ENCODE data around the gene SPATS1. TPM values are rescaled to one million over a fixed set of nuclear protein-coding genes. Genes with fewer than 3 reads are reported as not detected.
A peak's percentile ranks its signal among the peaks of the same experiment; 100 is the strongest.

SPATS1 gene, protein sequence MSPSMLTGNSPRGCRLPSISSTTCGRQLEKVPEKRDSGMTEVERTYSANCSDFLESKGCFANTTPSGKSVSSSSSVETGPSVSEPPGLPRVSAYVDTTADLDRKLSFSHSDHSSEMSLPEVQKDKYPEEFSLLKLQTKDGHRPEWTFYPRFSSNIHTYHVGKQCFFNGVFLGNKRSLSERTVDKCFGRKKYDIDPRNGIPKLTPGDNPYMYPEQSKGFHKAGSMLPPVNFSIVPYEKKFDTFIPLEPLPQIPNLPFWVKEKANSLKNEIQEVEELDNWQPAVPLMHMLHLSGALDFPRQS
- not detected in 2 replicates for total RNA-seq

DNA sequence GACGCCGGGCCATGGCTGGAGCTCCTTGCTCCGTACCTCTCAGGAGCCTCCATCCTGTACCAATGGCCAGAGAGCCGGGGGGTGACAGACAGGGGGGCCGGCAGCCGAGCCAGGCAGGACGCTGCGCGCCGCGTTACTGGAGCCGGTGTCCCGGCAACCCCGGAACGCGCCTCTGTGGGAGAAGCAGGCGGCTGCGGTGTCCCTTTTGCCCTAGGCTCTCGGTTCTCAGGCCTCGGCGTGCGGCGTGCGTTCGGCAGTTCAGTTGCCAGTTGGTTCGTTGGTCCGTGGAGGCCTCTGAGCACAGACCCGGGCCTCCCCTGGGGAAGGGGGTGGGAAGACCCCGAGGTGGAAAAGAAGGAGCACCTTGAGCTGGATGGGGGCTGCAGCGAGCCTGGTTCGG lies at the start of gene SPATS1:
SPATS1 (plus strand) TSS at position 162 of the 400 bp plus-strand sequence. CDS start 446 bp downstream, outside the sequence.
- H3K27me3 Mint-ChIP-seq = peaks cover 45% of the 10 kb centered on the region
- DNase-seq (no peak), ATAC-seq (ENCODE audit: low read depth) (no peak)
- no peaks in the 10 kb centered on the region for H3K36me3 Mint-ChIP-seq (ENCODE audit: low read depth)
- H3K4me3 Mint-ChIP-seq = no peak within 1 kb of the TSS
- no peak within 1 kb of the TSS for H3K27ac Mint-ChIP-seq
- H3K4me1 Mint-ChIP-seq = no peaks in the 10 kb centered on the region
- no peaks in the 10 kb centered on the region for H3K9me3 Mint-ChIP-seq
- CTCF ChIA-PET = interaction anchor here (1.2 kb wide), 1 partner anchor 191 kb away, joined by 3 read pairs; no protein-coding TSS in a partner anchor
- intact Hi-C loops (cut with micrococcal nuclease) = no loop called here
- POLR2A ChIA-PET = no interaction called here
- TF ChIP-seq, protein P1, sequence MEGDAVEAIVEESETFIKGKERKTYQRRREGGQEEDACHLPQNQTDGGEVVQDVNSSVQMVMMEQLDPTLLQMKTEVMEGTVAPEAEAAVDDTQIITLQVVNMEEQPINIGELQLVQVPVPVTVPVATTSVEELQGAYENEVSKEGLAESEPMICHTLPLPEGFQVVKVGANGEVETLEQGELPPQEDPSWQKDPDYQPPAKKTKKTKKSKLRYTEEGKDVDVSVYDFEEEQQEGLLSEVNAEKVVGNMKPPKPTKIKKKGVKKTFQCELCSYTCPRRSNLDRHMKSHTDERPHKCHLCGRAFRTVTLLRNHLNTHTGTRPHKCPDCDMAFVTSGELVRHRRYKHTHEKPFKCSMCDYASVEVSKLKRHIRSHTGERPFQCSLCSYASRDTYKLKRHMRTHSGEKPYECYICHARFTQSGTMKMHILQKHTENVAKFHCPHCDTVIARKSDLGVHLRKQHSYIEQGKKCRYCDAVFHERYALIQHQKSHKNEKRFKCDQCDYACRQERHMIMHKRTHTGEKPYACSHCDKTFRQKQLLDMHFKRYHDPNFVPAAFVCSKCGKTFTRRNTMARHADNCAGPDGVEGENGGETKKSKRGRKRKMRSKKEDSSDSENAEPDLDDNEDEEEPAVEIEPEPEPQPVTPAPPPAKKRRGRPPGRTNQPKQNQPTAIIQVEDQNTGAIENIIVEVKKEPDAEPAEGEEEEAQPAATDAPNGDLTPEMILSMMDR (IDR thresholded peaks at IDR 0.05) = no peak

GRCh38 chr6:44292661-44293365 lies 49.6 kb upstream of the SPATS1 start:
- no peaks in the 10 kb centered on the region for H3K36me3 Mint-ChIP-seq (ENCODE audit: low read depth)
- ATAC-seq (ENCODE audit: low read depth) = no peak
- TF ChIP-seq, protein P1 (IDR thresholded peaks at IDR 0.05) = no peak
- no peaks in the 10 kb centered on the region for H3K9me3 Mint-ChIP-seq
- intact Hi-C loops (cut with micrococcal nuclease) = no loop called here
- CTCF ChIA-PET = no interaction called here
- peaks cover 66% of the 10 kb centered on the region for H3K27me3 Mint-ChIP-seq
- peaks cover 12% of the 10 kb centered on the region for H3K4me1 Mint-ChIP-seq
- no peak overlapping the region for H3K4me3 Mint-ChIP-seq
- no peak overlapping the region for H3K27ac Mint-ChIP-seq
- no peak for DNase-seq
- POLR2A ChIA-PET = interaction anchor here (0.7 kb wide), 1 partner anchor 17 kb away, joined by 5 read pairs; no protein-coding TSS in a partner anchor

GRCh38 chr6:44294832-44295791 lies 47.3 kb upstream of the SPATS1 start:
- Mint-ChIP-seq H3K4me3 (no peak overlapping the region), H3K36me3 (ENCODE audit: low read depth) (peaks cover 6% of the 10 kb centered on the region), H3K4me1 (peaks cover 13% of the 10 kb centered on the region), H3K27me3 (peaks cover 52% of the 10 kb centered on the region), H3K27ac (no peak overlapping the region), H3K9me3 (no peaks in the 10 kb centered on the region)
- DNase-seq (no peak), ATAC-seq (ENCODE audit: low read depth) (no peak)
- TF ChIP-seq, protein P1 (IDR thresholded peaks at IDR 0.05) = no peak
- intact Hi-C loops (cut with micrococcal nuclease) = no loop called here
- ChIA-PET CTCF (interaction anchor here (0.5 to 1.8 kb wide), 3 partner anchors 10 to 781 kb away, joined by 3 to 13 read pairs (median 7); no protein-coding TSS in a partner anchor), POLR2A (interaction anchor here (0.5 to 1.1 kb wide), 2 partner anchors 10 to 809 kb away, joined by 3 to 4 read pairs; no protein-coding TSS in a partner anchor)

- peak; percentile 80 for ATAC-seq (ENCODE audit: low read depth)
Observed at GRCh38 chr6:44297063-44298038, 45.1 kb upstream of the SPATS1 start.

More at GRCh38 chr6:44297063-44298038, 45.1 kb upstream of the SPATS1 start:
- TF ChIP-seq, protein P1 (IDR thresholded peaks at IDR 0.05) = no peak
- peaks cover 35% of the 10 kb centered on the region for H3K27me3 Mint-ChIP-seq
- peak overlapping the region; percentile 25 for H3K4me3 Mint-ChIP-seq
- H3K4me1 Mint-ChIP-seq = peaks cover 13% of the 10 kb centered on the region
- DNase-seq = no peak
- H3K27ac Mint-ChIP-seq = no peak overlapping the region
- H3K9me3 Mint-ChIP-seq = no peaks in the 10 kb centered on the region
- ChIA-PET POLR2A (interaction anchor here (1.3 to 2.3 kb wide), 2 partner anchors 16 to 29 kb away, joined by 3 to 6 read pairs; partner anchors contain the start of gene AARS2), CTCF (interaction anchor here (1.5 kb wide), 1 partner anchor 29 kb away, joined by 4 read pairs; no protein-coding TSS in a partner anchor)
- intact Hi-C loops (cut with micrococcal nuclease) = loop anchor here (2.0 kb wide), 1 partner anchor 29 kb away; no protein-coding TSS in a partner anchor
- peaks cover 28% of the 10 kb centered on the region for H3K36me3 Mint-ChIP-seq (ENCODE audit: low read depth)
